HFF-Myc (cell line): ENCODE results near the gene ZNF576.

Experiments used
- DNase-seq: peaks from one replicate; pipeline ENCODE4 v3.0.0-alpha.2; 2011; ENCODE audit warnings: low read depth; ENCODE audit errors: extremely low read depth
- H3K4me3 ChIP-seq: replicated peaks from 2 replicates; pipeline ENCODE4 v1.5.1; 2011; ENCODE audit warnings: low read depth, mild to moderate bottlenecking, control low read depth, low read length
- CTCF ChIP-seq: IDR thresholded peaks from 2 replicates; pipeline ENCODE4 v1.5.1; 2012; ENCODE audit warnings: mild to moderate bottlenecking, low read depth, low read length, control low read depth; ENCODE audit errors: missing control alignments

Gene ZNF576

GRCh38 chr19:43554317-43554895 is 42.0 kb upstream of the ZNF576 start:
- no peak for TF ChIP-seq CTCF
- no peak for DNase-seq

DNA sequence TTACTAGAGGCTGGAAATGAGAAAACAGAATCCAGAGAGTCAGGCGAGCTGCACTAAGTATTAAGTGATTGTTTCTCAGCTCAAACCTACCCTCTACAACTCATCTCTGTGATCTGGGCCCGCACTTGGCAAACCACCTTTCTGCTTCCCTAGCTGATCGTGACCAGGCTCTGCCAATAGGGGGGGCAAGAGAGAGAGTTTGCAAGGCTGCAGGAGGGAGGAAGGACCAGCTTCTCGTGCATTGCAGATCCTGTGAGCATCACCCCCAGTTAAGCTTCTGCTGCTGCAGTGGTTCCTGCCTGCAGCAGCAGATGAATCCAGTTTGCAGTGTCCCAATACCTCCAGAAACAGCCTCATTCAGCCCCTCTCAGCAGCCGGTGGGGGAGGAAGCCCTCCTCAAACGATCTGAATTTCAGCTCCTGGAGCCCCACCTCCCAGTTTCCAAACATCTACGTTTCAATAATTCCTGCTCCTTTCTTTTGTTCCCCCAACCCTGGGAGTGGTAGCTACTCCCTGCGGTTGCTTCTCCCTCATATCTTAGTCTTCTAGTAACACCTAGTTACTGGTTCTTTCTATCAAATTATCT is 41.1 kb upstream of the ZNF576 start:
- peak; percentile 94 for TF ChIP-seq CTCF
- peak; percentile 49 for DNase-seq
- no peak overlapping the region for H3K4me3 ChIP-seq

More at GRCh38 chr19:43554317-43554895, 42.0 kb upstream of the ZNF576 start:
- no peak overlapping the region for H3K4me3 ChIP-seq

GRCh38 chr19:43560687-43561086 is 35.7 kb upstream of the ZNF576 start:
- H3K4me3 ChIP-seq = no peak overlapping the region
- DNase-seq = no peak
- peak; percentile 10 for TF ChIP-seq CTCF

DNA sequence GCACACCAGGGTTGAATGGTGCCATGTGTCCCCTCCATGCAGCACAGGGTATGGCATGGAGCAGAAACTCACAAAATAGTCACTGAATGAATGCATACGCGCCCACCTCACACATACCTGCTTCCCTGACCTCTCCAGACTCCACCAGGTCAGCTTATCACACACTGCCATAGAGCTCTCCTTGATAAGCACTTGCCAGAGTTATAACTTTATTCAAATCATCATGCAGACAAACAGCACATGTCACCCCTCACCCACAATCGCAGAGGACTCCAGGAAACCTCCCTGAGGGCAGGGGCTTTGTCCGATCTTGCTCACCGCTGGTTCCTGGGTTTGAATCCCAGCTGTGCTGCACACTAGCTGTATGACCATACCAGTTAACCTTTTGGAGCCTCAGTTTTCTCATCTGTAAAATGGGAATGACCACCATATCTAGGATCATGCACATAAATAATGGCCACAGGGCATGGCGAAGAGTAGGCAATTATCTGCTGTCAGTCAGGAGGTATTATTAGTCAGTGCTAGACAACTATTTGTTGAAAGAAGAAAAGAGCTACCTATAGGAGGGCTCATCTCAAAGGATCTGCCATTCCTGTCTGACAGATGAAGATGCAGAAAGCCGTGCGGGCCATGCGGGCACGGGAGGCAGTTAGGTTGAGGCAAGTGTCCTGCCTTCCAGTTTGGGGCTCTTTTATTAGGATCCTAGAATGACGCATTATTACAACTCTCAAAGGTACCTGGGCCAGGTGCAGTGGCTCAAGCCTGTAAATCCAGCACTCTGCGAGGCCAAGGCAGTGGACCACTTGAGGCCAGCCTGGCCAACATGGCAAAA is 35.0 kb upstream of the ZNF576 start:
- no peak overlapping the region for H3K4me3 ChIP-seq
- DNase-seq = no peak
- TF ChIP-seq CTCF = no peak

DNA sequence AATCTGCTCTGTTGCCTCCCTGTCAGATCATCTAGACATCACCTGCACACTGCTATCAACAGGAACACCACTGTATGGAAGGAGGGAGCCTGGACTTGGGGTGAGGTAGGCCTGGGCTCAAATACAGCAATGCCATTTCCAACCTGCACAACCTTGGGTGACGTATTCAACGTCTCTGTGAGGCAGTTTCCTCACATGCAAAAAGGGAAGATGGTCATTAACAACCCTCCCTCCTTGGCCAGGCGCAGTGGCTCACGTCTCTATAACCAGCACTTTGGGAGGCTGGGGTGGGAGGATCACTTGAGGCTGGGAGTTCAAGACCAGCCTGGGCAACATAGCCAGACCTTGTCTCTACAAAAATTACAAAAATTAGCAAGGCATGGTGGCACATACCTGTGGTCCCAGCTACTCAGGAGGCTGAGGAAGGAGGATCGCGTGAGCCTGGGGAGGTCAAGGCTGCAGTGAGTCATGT is 34.1 kb upstream of the ZNF576 start:
- DNase-seq = no peak
- no peak overlapping the region for H3K4me3 ChIP-seq
- no peak for TF ChIP-seq CTCF

DNA sequence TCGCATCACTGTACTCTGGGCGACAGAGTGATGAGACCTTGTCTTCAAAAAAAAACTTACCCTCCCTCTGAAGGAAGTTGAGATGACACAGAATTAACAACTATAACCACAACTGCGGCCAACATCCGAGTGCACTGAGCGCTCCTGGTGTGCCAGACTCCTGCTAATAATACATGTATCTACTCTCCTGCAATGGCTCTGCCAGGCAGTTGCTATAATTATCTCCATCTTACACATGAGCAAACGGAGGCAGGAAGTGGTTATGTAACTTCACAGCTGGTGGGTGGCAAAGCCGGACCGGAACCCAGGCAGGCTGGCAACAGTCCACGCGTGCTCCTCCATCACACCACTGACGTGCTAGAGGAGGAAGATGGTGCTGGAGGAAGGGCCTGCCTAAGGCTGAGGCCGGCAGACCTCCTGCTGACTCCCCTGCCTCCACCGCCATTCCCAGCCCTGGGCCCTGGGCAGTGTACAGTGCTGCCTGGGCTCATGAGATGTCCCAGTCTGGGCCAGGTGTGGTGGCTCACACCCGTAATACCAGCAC is 33.6 kb upstream of the ZNF576 start:
- H3K4me3 ChIP-seq = no peak overlapping the region
- DNase-seq = no peak
- no peak for TF ChIP-seq CTCF
